ENCODE results near the gene MUC7. TPM values are rescaled to one million over a fixed set of nuclear protein-coding genes. Genes with fewer than 3 reads are reported as not detected.

The MUC7 gene
- total RNA-seq, 4 donors from 2014 or later, result not detected

DNA sequence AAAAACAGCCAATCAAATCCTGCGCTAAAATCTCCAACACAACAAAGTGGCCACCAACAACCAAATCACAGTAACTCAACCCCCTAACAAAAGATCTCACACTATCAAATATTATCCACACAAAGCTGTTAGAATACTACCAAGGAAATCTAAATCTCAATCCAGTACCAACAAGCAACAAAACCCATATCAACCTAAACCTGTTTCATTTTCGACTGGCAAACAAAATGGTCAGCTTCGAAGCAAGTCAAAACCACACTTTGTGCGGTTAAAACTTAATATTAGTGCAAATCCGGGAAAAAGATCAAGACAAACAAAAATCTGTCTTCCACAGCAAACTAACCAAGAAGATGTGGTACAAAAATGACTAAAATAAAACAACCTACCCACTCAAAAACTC lies 28.7 kb upstream of the MUC7 start:
- TF ChIP-seq CTCF (IDR thresholded peaks at IDR 0.05), result no peak
- TF ChIP-seq POLR2A (IDR thresholded peaks at IDR 0.05), result no peak
- no peak for TF ChIP-seq EP300 (IDR thresholded peaks at IDR 0.05)
- TF ChIP-seq POLR2AphosphoS5 (IDR thresholded peaks at IDR 0.05), result no peak
- 82 to 100% methylated on average over 1 to 5 of the region's 5 CpGs for WGBS, 2 donors (ENCODE audit: low coverage in 1 of 2)

DNA sequence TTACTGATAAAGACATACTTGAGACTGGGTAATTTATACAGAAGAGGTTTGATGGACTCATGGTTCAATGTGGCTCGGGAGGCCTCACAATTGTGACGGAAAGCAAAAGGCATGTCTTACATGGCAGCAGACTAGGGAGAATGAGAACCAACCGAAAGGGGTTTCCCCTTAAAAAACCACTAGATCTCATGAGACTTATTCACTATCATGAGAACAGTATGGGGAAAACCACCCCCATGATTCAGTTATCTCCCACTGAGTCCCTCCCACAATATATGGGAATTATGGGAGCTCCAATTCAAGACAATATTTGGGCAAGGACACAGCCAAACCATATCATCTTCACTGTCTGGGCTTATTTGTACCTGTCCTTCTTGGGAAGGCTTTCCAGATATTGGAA lies 22.8 kb upstream of the MUC7 start:
- ATAC-seq, result no peak
- H3K27ac ChIP-seq, result no peak overlapping the region
- H3K27me3 ChIP-seq, result no peaks in the 10 kb centered on the region
- H3K4me1 ChIP-seq, result no peaks in the 10 kb centered on the region
- no peak overlapping the region for H3K4me3 ChIP-seq
- 83% methylated on average over 3 of the region's 3 CpGs; no CpG with 5 or more reads in 1 of the 2 donors for WGBS, 2 donors (ENCODE audit: low coverage in 1 of 2)
- TF ChIP-seq EP300 (IDR thresholded peaks at IDR 0.05) (no peak), CTCF (IDR thresholded peaks at IDR 0.05) (no peak), POLR2AphosphoS5 (IDR thresholded peaks at IDR 0.05) (no peak), POLR2A (IDR thresholded peaks at IDR 0.05) (no peak)
- H3K9me3 ChIP-seq, result no peaks in the 10 kb centered on the region
- H3K36me3 ChIP-seq, result no peaks in the 10 kb centered on the region

More for the DNA sequence above, 28.7 kb upstream of the MUC7 start:
- no peak for ATAC-seq
- Histone ChIP-seq H3K4me1 (no peaks in the 10 kb centered on the region), H3K4me3 (no peak overlapping the region), H3K36me3 (no peaks in the 10 kb centered on the region), H3K27ac (no peak overlapping the region), H3K27me3 (no peaks in the 10 kb centered on the region), H3K9me3 (no peaks in the 10 kb centered on the region)

DNA sequence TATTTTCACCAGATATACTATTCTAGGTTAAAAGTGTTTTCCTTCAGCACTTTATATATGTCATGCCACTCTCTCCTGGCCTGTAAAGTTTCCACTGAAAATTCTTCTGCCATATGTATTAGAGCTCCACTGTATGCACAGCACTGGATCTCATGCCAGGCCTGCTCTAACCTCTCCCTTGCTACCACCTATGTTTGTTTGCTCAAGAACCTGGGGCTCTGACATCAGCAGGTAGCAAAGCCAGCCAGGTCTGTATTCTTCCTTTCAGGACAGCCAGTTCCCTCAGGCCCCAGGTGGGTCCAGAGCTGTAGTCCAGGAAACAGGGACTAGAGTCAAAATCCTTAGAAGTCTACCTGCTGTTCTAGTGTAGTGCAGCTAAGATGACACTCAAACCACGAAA lies 19.1 kb upstream of the MUC7 start:
- TF ChIP-seq EP300 (IDR thresholded peaks at IDR 0.05) (no peak), CTCF (IDR thresholded peaks at IDR 0.05) (no peak), POLR2A (IDR thresholded peaks at IDR 0.05) (no peak), POLR2AphosphoS5 (IDR thresholded peaks at IDR 0.05) (no peak)
- ATAC-seq, result no peak
- Histone ChIP-seq H3K27me3 (no peaks in the 10 kb centered on the region), H3K27ac (no peak overlapping the region), H3K4me3 (no peak overlapping the region), H3K36me3 (no peaks in the 10 kb centered on the region), H3K4me1 (no peaks in the 10 kb centered on the region), H3K9me3 (no peaks in the 10 kb centered on the region)
- 0% methylated on average over 1 of the region's 1 CpG; no CpG with 5 or more reads in 1 of the 2 donors for WGBS, 2 donors (ENCODE audit: low coverage in 1 of 2)

- no peaks in the 10 kb centered on the region for H3K9me3 ChIP-seq
- WGBS, 2 donors (ENCODE audit: low coverage in 1 of 2), result 43 to 44% methylated on average over 2 of the region's 2 CpGs
Measured at GRCh38 chr4:70463335-70463734, 8.7 kb upstream of the MUC7 start.

More at GRCh38 chr4:70463335-70463734, 8.7 kb upstream of the MUC7 start:
- TF ChIP-seq CTCF (IDR thresholded peaks at IDR 0.05) (no peak), POLR2A (IDR thresholded peaks at IDR 0.05) (no peak), EP300 (IDR thresholded peaks at IDR 0.05) (no peak), POLR2AphosphoS5 (IDR thresholded peaks at IDR 0.05) (no peak)
- Histone ChIP-seq H3K4me3 (no peak overlapping the region), H3K4me1 (no peaks in the 10 kb centered on the region), H3K36me3 (no peaks in the 10 kb centered on the region), H3K27ac (no peak overlapping the region), H3K27me3 (peaks cover 6% of the 10 kb centered on the region)
- ATAC-seq, result no peak
